ES-I3 (cell line): ENCODE measurements around the gene ARHGEF28.

Experiments
- H3K36me3 ChIP-seq: 2 replicates; pipeline ENCODE4 v1.6.1; 2013; ENCODE audit warnings: mild to moderate bottlenecking, low read length, control low read depth, moderate library complexity; ENCODE audit not compliant: insufficient read depth
- H3K4me1 ChIP-seq: 2 replicates; pipeline ENCODE4 v1.6.1; 2013; ENCODE audit warnings: mild to moderate bottlenecking, control low read depth, low read length; ENCODE audit not compliant: insufficient read depth
- H3K9ac ChIP-seq: 2 replicates; pipeline ENCODE4 v1.6.1; 2013; ENCODE audit warnings: low read depth, mild to moderate bottlenecking, low read length, moderate library complexity
- H3K9me3 ChIP-seq: 2 replicates; pipeline ENCODE4 v1.6.1; 2013; ENCODE audit warnings: mild to moderate bottlenecking, low read length, moderate library complexity; ENCODE audit not compliant: control insufficient read depth, insufficient read depth

ARHGEF28 gene

DNA sequence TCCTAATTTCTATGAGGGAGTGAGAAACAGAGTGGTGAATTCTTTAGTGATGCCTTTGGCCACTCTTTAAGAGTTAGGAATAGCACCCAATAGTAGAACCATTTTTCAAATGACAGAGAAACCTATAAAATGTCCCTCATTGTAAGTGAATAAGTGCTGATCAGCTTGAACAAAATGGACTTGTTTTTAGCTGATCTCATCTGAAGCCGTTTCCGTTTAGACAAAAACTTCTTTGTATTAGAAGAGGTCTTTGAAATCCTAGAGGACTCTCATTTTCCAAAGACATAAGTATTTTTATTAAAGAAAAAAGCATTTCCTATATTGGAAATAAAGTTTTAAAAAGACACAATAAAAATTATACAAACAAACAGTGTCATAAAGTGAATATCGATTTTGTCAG lies 273.9 kb downstream of the ARHGEF28 start:
- Histone ChIP-seq H3K9ac (no peak overlapping the region), H3K4me1 (no peaks in the 10 kb centered on the region), H3K36me3 (no peaks in the 10 kb centered on the region), H3K9me3 (no peaks in the 10 kb centered on the region)

DNA sequence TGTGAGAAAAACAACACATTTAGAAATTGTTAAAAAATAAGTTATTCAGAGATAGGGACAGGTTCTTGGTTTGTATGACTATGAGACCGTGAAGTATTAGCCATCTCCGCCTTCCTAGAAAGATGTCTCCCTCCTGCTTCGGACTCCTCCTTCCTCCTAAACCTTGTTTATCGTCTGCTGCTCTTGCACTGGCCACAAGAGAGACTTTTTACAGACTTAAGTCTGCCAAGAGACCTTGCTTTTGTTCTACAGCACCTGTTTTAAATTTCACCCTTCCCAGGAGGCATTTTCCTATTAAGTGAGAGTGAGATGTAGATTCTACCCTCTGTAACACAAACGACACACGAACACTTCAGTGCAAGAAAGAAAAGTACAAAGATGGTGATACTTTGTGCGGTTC lies 274.6 kb downstream of the ARHGEF28 start:
- Histone ChIP-seq H3K4me1 (no peaks in the 10 kb centered on the region), H3K9me3 (no peaks in the 10 kb centered on the region), H3K36me3 (no peaks in the 10 kb centered on the region), H3K9ac (no peak overlapping the region)

DNA sequence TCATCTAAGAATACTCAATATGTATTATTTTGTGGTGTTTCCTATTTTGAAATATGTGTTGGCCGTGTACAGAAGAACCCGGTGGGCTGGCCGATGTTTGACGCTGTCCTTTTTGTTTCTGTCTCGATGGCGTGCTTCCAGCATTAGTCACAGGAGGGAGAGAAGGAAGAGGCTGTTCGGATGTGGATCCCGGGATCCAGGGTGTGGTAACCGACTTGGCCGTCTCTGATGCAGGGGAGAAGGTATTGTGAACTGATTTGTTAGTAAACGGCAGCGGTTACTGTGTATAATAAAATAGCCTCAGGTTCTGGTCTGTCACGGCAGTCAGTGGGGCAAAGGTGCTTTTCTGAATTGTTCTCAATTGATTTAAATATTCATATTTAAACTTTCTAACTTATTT lies 275.0 kb downstream of the ARHGEF28 start:
- H3K36me3 ChIP-seq: no peaks in the 10 kb centered on the region
- no peaks in the 10 kb centered on the region for H3K9me3 ChIP-seq
- H3K4me1 ChIP-seq: no peaks in the 10 kb centered on the region
- H3K9ac ChIP-seq: no peak overlapping the region

DNA sequence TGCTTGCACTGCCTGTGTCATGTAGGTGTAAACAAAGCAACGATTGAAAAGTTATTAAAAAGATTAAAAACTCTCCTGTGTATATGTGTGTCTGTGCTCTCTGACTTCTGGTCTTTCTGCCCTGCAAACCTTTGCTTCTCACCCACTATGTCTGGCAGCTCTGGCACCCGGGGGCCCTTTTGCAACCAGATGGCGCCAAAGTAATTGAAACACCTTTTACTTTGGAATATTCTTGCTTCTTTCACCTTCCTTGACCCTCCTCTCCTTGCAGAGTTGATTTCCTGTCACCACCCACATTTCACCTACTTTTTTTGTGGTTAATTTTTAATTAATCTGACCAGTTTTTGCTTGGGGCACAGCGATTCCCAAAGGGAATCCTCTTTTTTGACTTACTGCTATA lies 275.5 kb downstream of the ARHGEF28 start:
- Histone ChIP-seq H3K9me3 (no peaks in the 10 kb centered on the region), H3K36me3 (no peaks in the 10 kb centered on the region), H3K9ac (no peak overlapping the region), H3K4me1 (no peaks in the 10 kb centered on the region)

DNA sequence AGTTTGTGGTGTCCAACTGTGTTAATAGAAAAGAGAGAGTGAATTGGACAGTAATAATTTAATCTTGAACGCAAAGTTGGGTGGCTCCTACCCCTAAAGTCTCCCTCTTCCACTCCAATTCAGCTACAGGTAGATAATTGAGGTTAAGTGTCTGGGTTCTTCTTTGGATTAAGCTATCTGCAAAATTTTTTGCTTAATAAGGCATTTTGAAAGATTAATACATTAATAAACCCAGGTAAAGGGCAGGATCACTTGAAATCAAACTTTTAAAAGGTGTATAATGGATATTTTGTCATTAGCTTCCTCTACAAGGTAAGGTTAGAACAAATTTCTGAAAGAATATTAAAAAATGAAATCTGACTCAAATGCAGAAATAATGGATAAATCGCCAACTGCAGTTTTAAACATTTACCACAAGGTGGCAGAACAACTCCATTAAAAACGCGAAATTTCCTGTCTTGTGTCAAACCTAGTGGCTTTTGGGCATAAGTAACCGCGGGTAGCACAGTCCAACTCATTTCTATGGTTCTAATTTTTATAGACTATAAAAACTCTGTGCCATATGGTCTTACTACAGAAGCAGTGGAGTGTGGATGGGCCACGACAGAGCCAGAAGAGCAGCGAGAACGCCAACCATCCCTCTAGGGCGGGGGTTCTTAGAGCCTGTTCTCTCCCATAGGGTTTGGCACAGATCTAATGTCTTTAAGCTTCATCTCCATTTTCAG lies 276.5 kb downstream of the ARHGEF28 start:
- Histone ChIP-seq H3K9me3 (no peaks in the 10 kb centered on the region), H3K9ac (no peak overlapping the region), H3K4me1 (no peaks in the 10 kb centered on the region), H3K36me3 (no peaks in the 10 kb centered on the region)

DNA sequence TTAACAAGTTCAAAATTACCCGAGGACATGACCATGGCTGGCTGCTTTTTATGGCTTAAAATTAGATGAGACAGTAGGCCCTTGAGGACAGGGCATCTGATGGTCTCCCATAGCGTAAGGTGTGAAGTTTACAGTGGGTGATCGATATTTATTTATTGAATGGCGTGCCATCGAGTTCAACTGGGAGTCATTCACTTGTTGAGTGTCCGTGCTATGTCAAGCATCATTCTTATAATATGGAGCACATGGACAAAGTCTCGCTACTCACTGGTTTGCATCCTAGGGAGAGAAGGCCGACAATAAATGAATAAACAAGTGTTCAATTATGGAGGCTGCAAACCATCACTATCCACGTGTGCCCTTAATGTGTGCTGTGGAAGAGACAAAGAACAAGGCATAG lies 277.2 kb downstream of the ARHGEF28 start:
- H3K36me3 ChIP-seq: no peaks in the 10 kb centered on the region
- H3K9ac ChIP-seq: no peak overlapping the region

DNA sequence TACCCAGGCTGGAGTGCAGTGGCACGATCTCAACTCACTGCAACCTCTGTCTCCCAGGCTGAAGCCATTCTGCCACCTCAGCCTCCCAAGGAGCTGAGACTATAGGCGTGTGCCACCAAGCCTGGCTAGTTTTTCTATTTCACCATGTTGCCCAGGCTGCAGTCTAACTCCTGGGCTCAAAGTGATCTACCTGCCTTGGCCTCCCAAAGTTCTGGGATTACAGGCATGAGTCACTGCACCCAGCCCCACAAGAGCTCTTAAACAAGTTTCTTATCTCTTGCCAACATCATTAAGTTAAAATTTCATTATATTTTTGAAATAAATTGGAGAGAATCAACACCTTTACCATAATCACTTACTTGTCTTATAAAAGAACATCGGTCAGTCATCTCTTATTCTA lies 280.3 kb downstream of the ARHGEF28 start:
- H3K9ac ChIP-seq: no peak overlapping the region
- H3K9me3 ChIP-seq: no peaks in the 10 kb centered on the region
- no peaks in the 10 kb centered on the region for H3K36me3 ChIP-seq
- H3K4me1 ChIP-seq: no peaks in the 10 kb centered on the region

More for the DNA sequence above, 277.2 kb downstream of the ARHGEF28 start:
- H3K9me3 ChIP-seq: no peaks in the 10 kb centered on the region
- H3K4me1 ChIP-seq: no peaks in the 10 kb centered on the region

DNA sequence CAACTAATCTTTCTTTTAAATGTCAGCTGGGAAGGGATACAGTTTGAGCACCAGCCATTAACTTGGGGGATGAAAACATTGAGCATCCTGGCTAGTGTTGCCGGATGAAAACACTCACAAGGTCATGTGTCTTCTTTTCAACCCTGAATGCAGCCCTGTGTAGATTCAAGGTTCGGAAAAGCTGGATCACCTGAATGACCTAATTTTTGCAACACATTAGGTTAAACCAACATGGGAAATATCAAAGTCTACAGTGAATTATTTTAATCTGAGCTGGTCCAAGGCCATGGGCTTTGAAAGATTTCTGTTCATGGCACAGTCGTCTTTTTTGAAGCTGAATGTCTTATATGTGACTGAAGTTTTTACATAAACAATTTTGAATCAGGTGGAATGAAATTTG lies 281.2 kb downstream of the ARHGEF28 start:
- Histone ChIP-seq H3K9ac (no peak overlapping the region), H3K9me3 (no peaks in the 10 kb centered on the region), H3K4me1 (no peaks in the 10 kb centered on the region), H3K36me3 (no peaks in the 10 kb centered on the region)

DNA sequence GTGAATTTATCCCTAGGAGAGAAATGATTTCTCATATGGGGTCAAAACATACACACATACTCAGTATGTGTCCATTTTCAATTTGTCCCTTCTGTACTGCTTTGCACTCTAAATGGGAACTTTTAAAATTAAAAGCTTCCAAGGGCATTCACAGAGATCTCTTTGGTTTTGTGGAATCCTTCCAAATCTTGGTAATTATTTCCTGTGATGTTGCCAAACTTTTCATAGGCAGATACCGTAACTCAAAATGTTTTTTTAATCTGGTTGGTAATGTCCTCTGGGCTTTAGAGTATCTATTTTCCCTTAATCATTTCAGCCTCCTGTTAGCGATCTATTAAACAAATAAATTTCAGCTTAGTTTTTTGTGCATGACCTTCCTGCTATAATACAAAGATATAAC lies 282.4 kb downstream of the ARHGEF28 start:
- no peaks in the 10 kb centered on the region for H3K9me3 ChIP-seq
- H3K36me3 ChIP-seq: no peaks in the 10 kb centered on the region
- H3K9ac ChIP-seq: no peak overlapping the region
- no peaks in the 10 kb centered on the region for H3K4me1 ChIP-seq

DNA sequence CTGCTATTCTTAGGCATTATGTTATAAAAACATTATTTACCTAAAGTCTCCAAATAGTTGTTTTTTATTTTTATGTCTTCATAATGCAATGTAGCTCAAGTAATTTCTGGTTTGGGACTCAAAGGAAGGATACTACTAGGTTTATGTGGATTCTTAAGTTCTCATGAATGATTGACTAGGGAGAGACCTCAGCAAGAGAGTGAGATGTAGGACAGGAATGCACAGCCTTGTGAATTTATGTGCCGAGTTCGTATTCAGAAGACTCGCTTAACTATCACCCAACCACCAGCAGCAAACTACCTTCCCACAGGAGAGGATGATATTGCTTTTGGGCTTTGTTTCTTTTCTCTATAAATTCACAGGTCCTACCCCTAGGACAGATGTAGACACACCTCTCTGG lies 282.9 kb downstream of the ARHGEF28 start:
- Histone ChIP-seq H3K9me3 (no peaks in the 10 kb centered on the region), H3K4me1 (no peaks in the 10 kb centered on the region), H3K36me3 (no peaks in the 10 kb centered on the region), H3K9ac (no peak overlapping the region)

DNA sequence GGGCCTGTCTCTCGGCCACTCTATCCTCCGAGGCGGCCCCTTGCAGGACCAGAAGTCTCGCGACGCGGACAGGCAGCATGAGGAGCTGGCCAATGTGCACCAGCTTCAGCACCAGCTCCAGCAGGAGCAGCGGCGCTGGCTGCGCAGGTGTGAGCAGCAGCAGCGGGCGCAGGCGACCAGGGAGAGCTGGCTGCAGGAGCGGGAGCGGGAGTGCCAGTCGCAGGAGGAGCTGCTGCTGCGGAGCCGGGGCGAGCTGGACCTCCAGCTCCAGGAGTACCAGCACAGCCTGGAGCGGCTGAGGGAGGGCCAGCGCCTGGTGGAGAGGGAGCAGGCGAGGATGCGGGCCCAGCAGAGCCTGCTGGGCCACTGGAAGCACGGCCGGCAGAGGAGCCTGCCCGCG lies 283.5 kb downstream of the ARHGEF28 start:
- H3K9ac ChIP-seq: no peak overlapping the region
- no peaks in the 10 kb centered on the region for H3K36me3 ChIP-seq
- H3K9me3 ChIP-seq: no peaks in the 10 kb centered on the region
- H3K4me1 ChIP-seq: no peaks in the 10 kb centered on the region

DNA sequence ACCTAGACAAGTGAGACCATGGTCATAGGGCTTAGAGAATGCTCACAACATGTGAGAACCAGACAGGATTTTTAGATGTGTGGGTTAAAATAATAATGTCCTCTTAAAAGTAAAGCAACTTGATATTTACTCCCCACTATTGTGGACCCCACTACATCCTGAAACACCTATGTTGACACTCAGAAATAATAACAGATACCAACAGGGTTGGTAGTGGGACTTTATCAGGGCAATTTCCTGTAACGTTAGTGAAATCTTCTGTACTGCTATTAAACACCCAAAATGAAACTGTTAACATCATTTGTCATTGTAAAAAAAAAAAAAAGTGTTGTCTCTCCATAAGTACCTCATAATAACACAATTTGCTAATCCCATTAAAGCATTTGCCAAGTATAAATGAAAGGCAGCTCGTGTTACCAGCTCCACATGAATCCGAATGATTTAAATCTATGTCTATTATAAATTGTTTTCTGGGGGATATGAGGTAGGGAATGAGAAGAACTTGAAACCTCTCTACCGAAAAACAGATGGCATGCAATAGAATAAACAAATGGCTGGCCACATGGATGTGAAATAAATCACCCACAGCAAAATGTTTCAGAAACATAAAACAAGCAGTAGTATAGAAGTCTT lies 285.9 kb downstream of the ARHGEF28 start:
- H3K4me1 ChIP-seq: no peaks in the 10 kb centered on the region
- no peak overlapping the region for H3K9ac ChIP-seq
- no peaks in the 10 kb centered on the region for H3K36me3 ChIP-seq
- H3K9me3 ChIP-seq: no peaks in the 10 kb centered on the region

DNA sequence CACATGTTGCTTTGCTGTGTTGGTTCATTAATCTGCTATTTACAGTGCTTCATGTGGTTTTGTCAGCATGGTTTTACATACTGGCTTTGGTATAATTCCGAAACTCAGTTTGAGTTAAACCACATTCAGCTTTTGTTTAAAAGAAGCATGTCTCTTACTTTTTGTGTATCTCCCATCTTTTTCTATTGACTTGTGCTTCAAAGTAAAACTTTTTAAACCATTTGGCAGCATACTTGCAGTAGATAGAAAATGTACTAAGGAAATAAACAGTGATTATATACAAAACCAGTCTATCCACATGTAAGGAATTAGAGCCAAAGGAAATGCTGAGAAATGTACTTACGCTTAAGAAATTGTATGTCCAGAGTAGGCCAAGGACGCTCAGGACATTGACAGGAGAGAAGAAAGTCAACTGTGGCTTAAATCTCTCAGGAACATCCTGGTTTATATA lies 286.9 kb downstream of the ARHGEF28 start:
- H3K9ac ChIP-seq: no peak overlapping the region
- no peaks in the 10 kb centered on the region for H3K4me1 ChIP-seq
- no peaks in the 10 kb centered on the region for H3K36me3 ChIP-seq
- no peaks in the 10 kb centered on the region for H3K9me3 ChIP-seq

DNA sequence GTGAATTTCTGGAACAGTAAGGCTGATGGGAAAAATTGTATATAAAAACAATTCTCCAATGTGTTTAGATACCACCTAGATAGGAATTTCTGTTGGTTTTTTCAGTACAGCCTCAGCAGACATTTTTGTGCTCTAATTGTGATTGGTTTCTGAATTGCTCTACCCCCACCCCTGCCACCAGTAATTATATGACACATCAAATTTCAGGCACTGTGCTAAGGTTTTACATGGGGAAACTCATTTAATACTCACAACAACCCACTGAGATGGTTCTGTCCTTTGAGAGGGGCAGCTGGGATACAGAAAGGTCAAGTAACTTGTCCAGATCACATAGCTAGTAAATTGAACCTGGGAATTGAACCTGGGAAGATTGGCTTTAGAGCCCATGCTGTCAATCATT lies 288.0 kb downstream of the ARHGEF28 start:
- Histone ChIP-seq H3K36me3 (no peaks in the 10 kb centered on the region), H3K4me1 (no peaks in the 10 kb centered on the region), H3K9me3 (no peaks in the 10 kb centered on the region), H3K9ac (no peak overlapping the region)

DNA sequence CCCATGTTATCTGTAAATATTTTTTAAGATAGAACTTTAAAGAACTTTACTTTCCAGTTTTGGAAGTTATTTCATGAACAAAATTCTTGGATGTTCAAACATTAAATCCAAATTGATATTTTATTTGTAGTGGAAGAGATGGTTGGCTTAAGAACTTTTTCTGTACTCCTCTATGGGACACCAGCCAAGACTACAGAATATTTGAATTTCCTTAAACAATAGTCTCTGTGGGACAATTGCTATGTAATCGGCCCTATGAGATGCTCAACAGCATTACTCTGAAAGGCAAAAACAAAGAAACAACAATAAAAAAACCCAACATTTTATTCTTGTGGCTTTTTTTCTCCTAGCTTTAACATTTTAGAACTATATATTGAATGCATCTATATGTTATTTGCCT lies 289.3 kb downstream of the ARHGEF28 start:
- no peaks in the 10 kb centered on the region for H3K4me1 ChIP-seq
- H3K9me3 ChIP-seq: no peaks in the 10 kb centered on the region
- H3K36me3 ChIP-seq: no peaks in the 10 kb centered on the region
- H3K9ac ChIP-seq: no peak overlapping the region
